Measurements from ENCODE around the gene EGFL7.

- no peak for TF ChIP-seq SP2 (tag by site-specific recombination; IDR thresholded peaks at IDR 0.05)
- no peak for TF ChIP-seq YY1 (tag by site-specific recombination; IDR thresholded peaks at IDR 0.05)
- no peak for TF ChIP-seq ZBTB1 (tag by site-specific recombination; IDR thresholded peaks at IDR 0.05)
- TF ChIP-seq CTCF (tag by site-specific recombination; IDR thresholded peaks at IDR 0.05), result no peak
- TF ChIP-seq GFI1B (tag by site-specific recombination; IDR thresholded peaks at IDR 0.05), result no peak
- TF ChIP-seq ZNF610 (tag by site-specific recombination; IDR thresholded peaks at IDR 0.05; ENCODE audit: borderline replicate concordance), result no peak
- no peak for TF ChIP-seq ZNF138 (tag by site-specific recombination; IDR thresholded peaks at IDR 0.05; ENCODE audit: borderline replicate concordance)
Observed at GRCh38 chr9:136644343-136644592, 18.4 kb upstream of the EGFL7 start.

Data from HEK293 (cell line).